Tibial nerve (tissue), 4 donors: Measurements from ENCODE around the gene SOX14.

Experiments
- CTCF ChIP-seq, 5 experiments: fragments of 200-600 bp in 3 of 5; fragments of 450-650 bp in 2 of 5; sonication (generic) in 3 of 5; IDR thresholded peaks; one replicate each; pipeline ENCODE4 v1.5.1; 2016 to 2019; ENCODE audit warnings: antibody characterized with exemption in 5 of 5, mild to moderate bottlenecking in 3 of 5, moderate library complexity in 2 of 5
- EP300 ChIP-seq, 2 donors: sonication (generic); formaldehyde crosslinking; IDR thresholded peaks; one replicate each; pipeline ENCODE4 v1.6.1; 2017; ENCODE audit warnings: antibody characterized with exemption in 2 of 2, mild to moderate bottlenecking in 1 of 2
- POLR2A ChIP-seq, 2 donors: fragments of 450-650 bp; IDR thresholded peaks; one replicate each; pipeline ENCODE4 v1.6.1; 2017; ENCODE audit warnings: antibody characterized with exemption in 2 of 2, mild to moderate bottlenecking in 2 of 2, moderate library complexity in 2 of 2

- TF ChIP-seq CTCF (IDR thresholded peaks at IDR 0.05) (no peak), EP300 (IDR thresholded peaks at IDR 0.05) (no peak), POLR2A (IDR thresholded peaks at IDR 0.05) (no peak)
Observed at GRCh38 chr3:137772214-137772955, 8.3 kb downstream of the SOX14 start.
